Measurements from ENCODE around the gene FAM25G. TPM values are rescaled to one million over a fixed set of nuclear protein-coding genes. Genes with fewer than 3 reads are reported as not detected.
"Not testable (repeated sequence)": the region's sequence is repeated elsewhere in the genome, so short reads cannot be mapped to it uniquely, and the experiment has no call there.

Gene FAM25G
- total and polyA plus RNA-seq, 2 of the 8 experiments (the other 6 are each of a cell fraction or from before 2014, with no cell fraction given) = not detected

DNA sequence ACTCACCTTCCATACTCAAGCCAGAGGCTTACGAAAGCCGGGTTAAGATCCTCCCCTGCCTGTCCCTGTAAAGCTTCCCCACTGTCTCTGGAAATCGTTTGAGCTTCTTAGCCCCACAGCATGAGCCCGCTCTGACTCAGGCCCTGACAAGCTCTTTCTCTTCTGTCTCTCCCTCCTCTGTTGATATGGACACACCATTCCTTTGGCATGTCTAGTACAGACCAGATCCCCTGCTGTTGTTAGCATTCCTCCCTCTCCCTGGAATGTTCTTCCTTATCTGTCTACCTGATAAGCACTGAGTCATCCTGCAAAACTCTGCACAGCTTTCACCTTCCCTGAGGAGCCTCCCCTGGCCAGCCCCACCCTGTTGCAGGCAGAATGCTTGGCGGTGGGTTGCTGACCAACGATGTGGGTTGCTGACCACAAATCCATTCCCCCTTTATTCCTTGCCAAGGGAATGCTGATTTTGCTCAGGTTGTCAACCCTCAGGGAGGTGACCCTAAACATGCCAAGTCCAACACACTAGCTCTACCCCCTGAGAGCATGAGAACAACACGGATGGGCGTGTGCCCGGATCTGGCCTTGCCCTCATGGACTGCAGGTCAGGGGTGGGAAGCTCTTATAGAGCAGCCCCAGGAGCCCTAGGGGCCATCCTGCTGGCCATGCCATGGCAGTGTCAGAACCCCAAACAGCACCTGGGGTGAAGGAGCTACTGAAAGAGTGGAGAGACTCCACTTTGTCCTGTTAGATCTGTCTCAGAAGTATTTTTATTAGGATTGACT lies 28.7 kb downstream of the FAM25G start:
- H4K20me1 ChIP-seq (replicated peaks in 1 of 2; ENCODE audit: control insufficient read depth in 1 of 2, insufficient read depth in 2 of 2, low read length in 2 of 2); H4K8ac ChIP-seq (ENCODE audit: extremely low read depth, insufficient read depth, low read length); H2AK5ac ChIP-seq (ENCODE audit: low read depth, low read length); H3K14ac ChIP-seq (ENCODE audit: insufficient read length); FAIRE-seq; H3K23me2 ChIP-seq (ENCODE audit: low read depth, low read length); H3K18ac ChIP-seq (ENCODE audit: extremely low read depth, low read length); H4K91ac ChIP-seq (replicated peaks; ENCODE audit: insufficient read length, low read length); H3K56ac ChIP-seq (replicated peaks; ENCODE audit: insufficient read length, low read depth, low read length); H3K36me3 ChIP-seq (ENCODE audit: control insufficient read depth in 2 of 4, insufficient read depth in 4 of 4, low read length in 3 of 4); H3K9me3 ChIP-seq (ENCODE audit: insufficient read depth in 2 of 2, low read depth in 1 of 2, low read length in 1 of 2); H3K23ac ChIP-seq (ENCODE audit: insufficient read length); H3K4ac ChIP-seq (replicated peaks; ENCODE audit: insufficient read length, low read depth, low read length); H3K4me2 ChIP-seq (ENCODE audit: insufficient read depth in 1 of 2, low read depth in 2 of 2, low read length in 2 of 2); H2BK15ac ChIP-seq (ENCODE audit: low read length); H3K4me3 ChIP-seq (ENCODE audit: extremely low read depth in 1 of 4, insufficient read depth in 2 of 4, low read depth in 3 of 4, low read length in 4 of 4); H3K27ac ChIP-seq (ENCODE audit: low read depth, low read length); H3K27me3 ChIP-seq (replicated peaks in 1 of 4; ENCODE audit: control insufficient read depth in 3 of 4, extremely low read depth in 1 of 4, insufficient read depth in 3 of 4, low read length in 3 of 4); H2BK120ac ChIP-seq (replicated peaks; ENCODE audit: low read depth, low read length); H4K5ac ChIP-seq (ENCODE audit: insufficient read length, low read depth, low read length); H3K79me2 ChIP-seq (ENCODE audit: control insufficient read depth in 1 of 2, insufficient read depth in 2 of 2, low read length in 2 of 2); H3K79me1 ChIP-seq (ENCODE audit: low read depth, low read length); H2BK12ac ChIP-seq (ENCODE audit: low read depth, low read length); POLR2A ChIA-PET (ENCODE audit: partially characterized antibody); H2BK20ac ChIP-seq (ENCODE audit: low read length); H2BK5ac ChIP-seq (ENCODE audit: low read depth, low read length); CTCF ChIA-PET (ENCODE audit: partially characterized antibody); H2AFZ ChIP-seq (ENCODE audit: low read length); H3K9ac ChIP-seq (replicated peaks in 1 of 4; ENCODE audit: extremely low read depth in 1 of 4, low read depth in 3 of 4, low read length in 3 of 4); H3K4me1 ChIP-seq (replicated peaks in 1 of 4; ENCODE audit: control insufficient read depth in 3 of 4, insufficient read depth in 4 of 4, low read length in 3 of 4): not testable (repeated sequence)
- peak in 1 of 2 experiments; percentile 35 for DNase-seq (ENCODE audit: low read depth in 1 of 2, low spot score in 2 of 2)
- no CpG with 5 or more reads among the region's 9 CpGs for WGBS, 2 experiments (ENCODE audit: extremely low coverage in 1 of 2, insufficient coverage in 1 of 2, insufficient read length in 1 of 2, insufficient replicate concordance in 2 of 2, low coverage in 1 of 2, low lambda C conversion rate in 2 of 2, missing lambda C conversion rate in 1 of 2)
